ENCODE data around the gene TLE5.

TLE5 gene

GRCh38 chr19:3062165-3063105 is at the start of gene TLE5:
Gene TLE5, minus strand, starts transcription at chr19:3062495. Its CDS starts 295 bp downstream, at chr19:3062200.
- TF ChIP-seq CTCF (IDR thresholded peaks at IDR 0.05; ENCODE audit: insufficient read depth, low read depth, low read length, missing control alignments): no peak
- peak within 1 kb of the TSS; percentile 97 for H3K4me3 ChIP-seq (ENCODE audit: low read depth, low read length)

GRCh38 chr19:3111586-3112247 is 49.4 kb upstream of the TLE5 start:
- no peak for TF ChIP-seq CTCF (IDR thresholded peaks at IDR 0.05; ENCODE audit: insufficient read depth, low read depth, low read length, missing control alignments)

More at GRCh38 chr19:3062165-3063105, at the start of gene TLE5:
- DNase-seq (ENCODE audit: low read depth): peak; percentile 86

GRCh38 chr19:3110126-3110825 is 48.0 kb upstream of the TLE5 start:
- H3K4me3 ChIP-seq (ENCODE audit: low read depth, low read length): no peak overlapping the region
- TF ChIP-seq CTCF (IDR thresholded peaks at IDR 0.05; ENCODE audit: insufficient read depth, low read depth, low read length, missing control alignments): no peak
- no peak for DNase-seq (ENCODE audit: low read depth)

More at GRCh38 chr19:3111586-3112247, 49.4 kb upstream of the TLE5 start:
- no peak overlapping the region for H3K4me3 ChIP-seq (ENCODE audit: low read depth, low read length)
- DNase-seq (ENCODE audit: low read depth): no peak

- H3K4me3 ChIP-seq (ENCODE audit: low read depth, low read length): no peak overlapping the region
- no peak for TF ChIP-seq CTCF (IDR thresholded peaks at IDR 0.05; ENCODE audit: insufficient read depth, low read depth, low read length, missing control alignments)
Measured at GRCh38 chr19:3109491-3109890, 47.2 kb upstream of the TLE5 start.

GRCh38 chr19:3108775-3109174 is 46.5 kb upstream of the TLE5 start:
- peak; percentile 95 for TF ChIP-seq CTCF (IDR thresholded peaks at IDR 0.05; ENCODE audit: insufficient read depth, low read depth, low read length, missing control alignments)
- H3K4me3 ChIP-seq (ENCODE audit: low read depth, low read length): no peak overlapping the region
- peak; percentile 79 for DNase-seq (ENCODE audit: low read depth)

More at GRCh38 chr19:3109491-3109890, 47.2 kb upstream of the TLE5 start:
- no peak for DNase-seq (ENCODE audit: low read depth)

- TF ChIP-seq CTCF (IDR thresholded peaks at IDR 0.05; ENCODE audit: insufficient read depth, low read depth, low read length, missing control alignments): no peak
- no peak overlapping the region for H3K4me3 ChIP-seq (ENCODE audit: low read depth, low read length)
Measured at GRCh38 chr19:3107658-3108057, 45.4 kb upstream of the TLE5 start.

More at GRCh38 chr19:3107658-3108057, 45.4 kb upstream of the TLE5 start:
- DNase-seq (ENCODE audit: low read depth): no peak
